Neural progenitor cell (in vitro differentiated cells): ENCODE data around the gene TACR2. TPM values are rescaled to one million over a fixed set of nuclear protein-coding genes. Genes with fewer than 3 reads are reported as not detected.
A peak's percentile ranks its signal among the peaks of the same experiment; 100 is the strongest.

Experiments used
- DNase-seq: peaks from one replicate; pipeline ENCODE4 v3.0.0-alpha.2; 2016; ENCODE audit warnings: low spot score
- H2AFZ ChIP-seq: fragments of 200-600 bp; sonication (generic); replicated peaks from 2 replicates; pipeline ENCODE4 v1.6.1; 2016; ENCODE audit warnings: antibody characterized with exemption
- H3F3A ChIP-seq: fragments of 200-600 bp; sonication (generic); 2 replicates; pipeline ENCODE4 v1.6.1; 2016; ENCODE audit warnings: antibody characterized with exemption, low read depth
- H3K27ac ChIP-seq: fragments of 200-600 bp; sonication (generic); 2 replicates; pipeline ENCODE4 v1.5.1; 2016; ENCODE audit warnings: mild to moderate bottlenecking
- H3K27me3 ChIP-seq: fragments of 200-600 bp; sonication (generic); 2 replicates; pipeline ENCODE4 v1.6.1; 2016; ENCODE audit warnings: mild to moderate bottlenecking, moderate library complexity
- H3K36me3 ChIP-seq: fragments of 200-600 bp; sonication (generic); 2 replicates; pipeline ENCODE4 v1.5.1; 2016
- H3K4me1 ChIP-seq: fragments of 200-600 bp; sonication (generic); 2 replicates; pipeline ENCODE4 v1.6.1; 2016; ENCODE audit warnings: mixed run types
- H3K4me2 ChIP-seq: fragments of 200-600 bp; sonication (generic); 2 replicates; pipeline ENCODE4 v1.6.1; 2016
- H3K4me3 ChIP-seq: fragments of 200-600 bp; sonication (generic); 2 replicates; pipeline ENCODE4 v1.5.1; 2016
- H3K79me2 ChIP-seq: fragments of 200-600 bp; sonication (generic); 2 replicates; pipeline ENCODE4 v1.6.1; 2016; ENCODE audit warnings: low read depth
- H3K9ac ChIP-seq: fragments of 200-600 bp; sonication (generic); 2 replicates; pipeline ENCODE4 v1.6.1; 2016
- H3K9me3 ChIP-seq: fragments of 200-600 bp; sonication (generic); 2 replicates; pipeline ENCODE4 v1.5.1; 2016; ENCODE audit warnings: low read depth
- H4K20me1 ChIP-seq: fragments of 200-600 bp; sonication (generic); 2 replicates; pipeline ENCODE4 v1.6.1; 2016; ENCODE audit warnings: low read depth
- H3K27ac Mint-ChIP-seq: 3 replicates; pipeline ENCODE4 v1.8.0; 2021; ENCODE audit warnings: mixed read lengths
- H3K27me3 Mint-ChIP-seq: 2 replicates; pipeline ENCODE4 v1.8.0; 2022; ENCODE audit warnings: low read depth, mild to moderate bottlenecking, inconsistent platforms, moderate library complexity, mixed read lengths; ENCODE audit not compliant: insufficient read depth
- H3K36me3 Mint-ChIP-seq: 3 replicates; pipeline ENCODE4 v1.8.0; 2021; ENCODE audit warnings: mixed read lengths
- H3K4me1 Mint-ChIP-seq: 3 replicates; pipeline ENCODE4 v1.8.0; 2021; ENCODE audit warnings: mixed read lengths
- H3K4me3 Mint-ChIP-seq: 3 replicates; pipeline ENCODE4 v1.8.0; 2021; ENCODE audit warnings: mild to moderate bottlenecking, moderate library complexity, mixed read lengths
- H3K9me3 Mint-ChIP-seq: 3 replicates; pipeline ENCODE4 v1.8.0; 2020; ENCODE audit warnings: mixed read lengths
- EZH2 ChIP-seq: fragments of 200-600 bp; sonication (generic); IDR thresholded peaks from 2 replicates; pipeline ENCODE4 v1.6.1; 2017; ENCODE audit warnings: antibody characterized with exemption, mild to moderate bottlenecking, moderate library complexity
- EZH2phosphoT487 ChIP-seq: fragments of 200-600 bp; sonication (generic); IDR thresholded peaks from 2 replicates; pipeline ENCODE4 v1.6.1; 2017; ENCODE audit warnings: antibody characterized with exemption
- total RNA-seq: library from RNA; depleted of rRNA; stranded (reverse); fragments of >200 nt; gene quantifications from 2 replicates; pipeline ENCODE4 v1.2.3, GENCODE V29; 2015; ENCODE audit warnings: low replicate concordance
- TF ChIP-seq, protein P1 (sequence below): fragments of 200-600 bp; sonication (generic); IDR thresholded peaks from 2 replicates; pipeline ENCODE4 v1.5.1; 2017; ENCODE audit warnings: antibody characterized with exemption, mild to moderate bottlenecking

The TACR2 gene
- total RNA-seq, 1 donor from 2014 or later = not detected

- Mint-ChIP-seq H3K4me3 (no peak overlapping the region), H3K27me3 (peaks cover 4% of the 10 kb centered on the region), H3K27ac (no peak overlapping the region), H3K9me3 (no peaks in the 10 kb centered on the region), H3K4me1 (peaks cover 16% of the 10 kb centered on the region), H3K36me3 (no peaks in the 10 kb centered on the region)
- H4K20me1 ChIP-seq = no peaks in the 10 kb centered on the region
- H3K79me2 ChIP-seq = no peaks in the 10 kb centered on the region
- H3K9me3 ChIP-seq = no peaks in the 10 kb centered on the region
- TF ChIP-seq EZH2 (no peak), EZH2phosphoT487 (no peak)
- TF ChIP-seq, protein P1, sequence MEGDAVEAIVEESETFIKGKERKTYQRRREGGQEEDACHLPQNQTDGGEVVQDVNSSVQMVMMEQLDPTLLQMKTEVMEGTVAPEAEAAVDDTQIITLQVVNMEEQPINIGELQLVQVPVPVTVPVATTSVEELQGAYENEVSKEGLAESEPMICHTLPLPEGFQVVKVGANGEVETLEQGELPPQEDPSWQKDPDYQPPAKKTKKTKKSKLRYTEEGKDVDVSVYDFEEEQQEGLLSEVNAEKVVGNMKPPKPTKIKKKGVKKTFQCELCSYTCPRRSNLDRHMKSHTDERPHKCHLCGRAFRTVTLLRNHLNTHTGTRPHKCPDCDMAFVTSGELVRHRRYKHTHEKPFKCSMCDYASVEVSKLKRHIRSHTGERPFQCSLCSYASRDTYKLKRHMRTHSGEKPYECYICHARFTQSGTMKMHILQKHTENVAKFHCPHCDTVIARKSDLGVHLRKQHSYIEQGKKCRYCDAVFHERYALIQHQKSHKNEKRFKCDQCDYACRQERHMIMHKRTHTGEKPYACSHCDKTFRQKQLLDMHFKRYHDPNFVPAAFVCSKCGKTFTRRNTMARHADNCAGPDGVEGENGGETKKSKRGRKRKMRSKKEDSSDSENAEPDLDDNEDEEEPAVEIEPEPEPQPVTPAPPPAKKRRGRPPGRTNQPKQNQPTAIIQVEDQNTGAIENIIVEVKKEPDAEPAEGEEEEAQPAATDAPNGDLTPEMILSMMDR = no peak
- no peaks in the 10 kb centered on the region for H3K4me1 ChIP-seq
- no peak overlapping the region for H3K27ac ChIP-seq
- no peak overlapping the region for H3K9ac ChIP-seq
- H3K27me3 ChIP-seq = no peaks in the 10 kb centered on the region
- no peak overlapping the region for H3K4me2 ChIP-seq
- DNase-seq = no peak
- H3K36me3 ChIP-seq = no peaks in the 10 kb centered on the region
- H3F3A ChIP-seq = no peaks in the 10 kb centered on the region
- H3K4me3 ChIP-seq = no peak overlapping the region
- H2AFZ ChIP-seq = no peak overlapping the region
Observed at GRCh38 chr10:69434926-69435325, 18.2 kb upstream of the TACR2 start.

- Mint-ChIP-seq H3K4me1 (peaks cover 10% of the 10 kb centered on the region), H3K4me3 (no peak overlapping the region)
Observed at GRCh38 chr10:69434169-69434568, 17.5 kb upstream of the TACR2 start.

DNA sequence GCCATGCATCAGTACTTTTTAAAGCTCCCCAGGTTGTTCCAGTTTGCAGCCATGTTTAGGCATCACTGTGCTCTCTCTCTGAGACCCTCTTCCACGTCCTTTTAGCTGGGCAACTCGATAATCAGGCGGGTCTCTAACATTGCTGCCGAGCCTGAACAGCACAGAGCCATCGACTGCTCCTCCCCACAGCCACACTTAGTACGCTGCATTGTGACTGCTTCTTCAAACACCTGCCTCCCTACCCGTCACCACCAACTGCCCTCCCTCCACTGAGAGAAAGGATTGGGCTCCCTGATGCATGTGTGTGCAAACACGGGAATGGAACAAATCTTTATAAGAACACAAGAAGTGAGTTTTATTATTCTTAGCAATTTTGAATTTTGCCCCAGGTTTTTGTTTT, 11.4 kb upstream of the TACR2 start:
- H3K27me3 ChIP-seq = no peaks in the 10 kb centered on the region
- H3K4me2 ChIP-seq = no peak overlapping the region
- H3K27me3 Mint-ChIP-seq = peaks cover 3% of the 10 kb centered on the region
- no peaks in the 10 kb centered on the region for H3F3A ChIP-seq
- TF ChIP-seq EZH2 (no peak), EZH2phosphoT487 (no peak)
- TF ChIP-seq, protein P1 = no peak
- no peak overlapping the region for H3K27ac ChIP-seq
- H3K4me3 ChIP-seq = no peak overlapping the region
- peaks cover 6% of the 10 kb centered on the region for H3K4me1 Mint-ChIP-seq
- no peak overlapping the region for H3K9ac ChIP-seq
- H3K9me3 Mint-ChIP-seq = no peaks in the 10 kb centered on the region
- no peaks in the 10 kb centered on the region for H3K79me2 ChIP-seq
- H3K27ac Mint-ChIP-seq = peak overlapping the region; percentile 7
- no peaks in the 10 kb centered on the region for H3K4me1 ChIP-seq
- no peak overlapping the region for H3K4me3 Mint-ChIP-seq
- no peaks in the 10 kb centered on the region for H3K9me3 ChIP-seq
- no peak overlapping the region for H2AFZ ChIP-seq
- H4K20me1 ChIP-seq = no peaks in the 10 kb centered on the region
- no peak for DNase-seq
- no peaks in the 10 kb centered on the region for H3K36me3 ChIP-seq
- no peaks in the 10 kb centered on the region for H3K36me3 Mint-ChIP-seq

More at GRCh38 chr10:69434169-69434568, 17.5 kb upstream of the TACR2 start:
- Histone ChIP-seq H3K27ac (no peak overlapping the region), H3K4me1 (no peaks in the 10 kb centered on the region), H3F3A (no peaks in the 10 kb centered on the region), H3K4me2 (no peak overlapping the region), H3K9me3 (no peaks in the 10 kb centered on the region), H2AFZ (no peak overlapping the region), H3K36me3 (no peaks in the 10 kb centered on the region), H3K4me3 (no peak overlapping the region), H4K20me1 (no peaks in the 10 kb centered on the region), H3K9ac (no peak overlapping the region), H3K79me2 (no peaks in the 10 kb centered on the region), H3K27me3 (no peaks in the 10 kb centered on the region)
- no peak overlapping the region for H3K27ac Mint-ChIP-seq
- H3K36me3 Mint-ChIP-seq = no peaks in the 10 kb centered on the region
- no peak for DNase-seq
- no peaks in the 10 kb centered on the region for H3K9me3 Mint-ChIP-seq
- peaks cover 4% of the 10 kb centered on the region for H3K27me3 Mint-ChIP-seq
- TF ChIP-seq EZH2phosphoT487 (no peak), EZH2 (no peak)
- TF ChIP-seq, protein P1 = no peak
